ENCODE data around the gene ATP11B.

ATP11B gene

DNA sequence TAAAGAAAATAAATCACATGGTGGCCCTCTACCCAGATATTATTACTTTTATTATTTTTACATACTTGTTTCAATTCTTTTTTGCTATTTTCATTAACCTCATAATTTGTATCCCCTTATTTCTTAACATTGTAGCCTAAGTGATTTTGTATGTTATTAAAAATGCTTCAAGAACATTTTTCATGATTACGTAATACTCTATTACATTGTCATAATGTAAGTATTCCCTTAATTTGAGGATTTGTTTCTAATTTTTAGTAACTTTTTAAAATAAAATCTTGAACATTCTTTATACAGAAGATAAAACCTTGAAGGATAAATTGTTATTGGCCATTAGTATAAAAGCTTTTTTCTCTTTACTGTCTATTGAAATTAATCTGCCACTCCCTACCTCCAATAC lies 98.1 kb downstream of the ATP11B start:
- Mint-ChIP-seq H3K27me3 (ENCODE audit: low read depth, poor library complexity) (peaks cover 6% of the 10 kb centered on the region), H3K4me1 (no peaks in the 10 kb centered on the region), H3K4me3 (no peak overlapping the region), H3K36me3 (ENCODE audit: low read depth) (peaks cover 54% of the 10 kb centered on the region), H3K27ac (no peak overlapping the region), H3K9me3 (no peaks in the 10 kb centered on the region)
- DNase-seq = no peak
- no peak for TF ChIP-seq CTCF (IDR thresholded peaks at IDR 0.05)

DNA sequence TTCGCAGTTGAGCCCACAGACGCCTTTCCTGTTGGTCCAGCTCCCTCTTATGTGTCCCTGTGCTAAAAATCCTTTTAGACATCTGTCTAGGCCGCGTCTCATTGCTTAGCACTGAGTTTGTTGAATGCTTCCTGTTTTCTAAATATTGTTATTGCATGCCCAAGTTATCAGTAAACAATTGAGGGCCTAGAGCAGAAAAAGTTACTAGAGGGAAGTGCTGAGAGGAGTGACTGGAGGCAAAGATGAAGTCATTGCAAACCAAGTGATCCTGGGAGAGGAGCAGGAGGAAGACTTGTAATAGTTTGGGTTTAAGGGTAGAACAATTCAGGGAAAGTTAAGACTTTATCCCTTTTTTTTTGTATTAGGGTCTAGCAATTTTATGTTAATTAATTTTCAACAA lies 98.9 kb downstream of the ATP11B start:
- Mint-ChIP-seq H3K9me3 (no peaks in the 10 kb centered on the region), H3K27me3 (ENCODE audit: low read depth, poor library complexity) (peaks cover 6% of the 10 kb centered on the region), H3K27ac (peak overlapping the region; percentile 73), H3K4me3 (no peak overlapping the region), H3K4me1 (no peaks in the 10 kb centered on the region), H3K36me3 (ENCODE audit: low read depth) (peaks cover 49% of the 10 kb centered on the region)
- TF ChIP-seq CTCF (IDR thresholded peaks at IDR 0.05) = no peak
- no peak for DNase-seq

DNA sequence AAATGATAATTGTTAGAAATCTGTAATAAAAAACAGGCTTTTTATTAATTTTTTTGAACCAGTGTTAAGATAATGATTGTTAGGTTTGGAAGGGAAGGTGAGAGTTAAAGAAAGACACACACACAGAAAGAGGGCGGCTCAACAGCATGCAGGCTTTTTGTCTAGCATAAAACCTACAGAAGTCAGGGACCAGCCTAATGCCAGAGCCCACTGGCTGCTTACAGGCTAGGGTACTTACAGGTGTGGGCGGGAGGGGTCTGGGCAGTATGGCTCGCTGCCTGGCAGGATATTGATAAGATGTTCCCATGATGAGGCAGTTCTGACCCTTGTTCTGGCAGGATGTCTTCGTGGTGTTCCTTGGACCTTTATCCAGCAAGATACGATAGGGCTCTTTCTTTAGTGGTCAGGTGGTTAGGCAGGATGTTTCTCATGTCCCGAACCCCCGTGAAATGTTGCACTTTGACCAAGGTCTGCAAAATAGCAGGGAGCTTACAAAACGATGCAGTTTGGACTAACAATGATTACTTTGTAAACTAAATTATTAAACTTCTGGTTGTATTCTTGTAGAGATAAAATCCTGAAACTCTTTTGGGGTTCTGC lies 102.3 kb downstream of the ATP11B start:
- H3K4me3 Mint-ChIP-seq = no peak overlapping the region
- peaks cover 46% of the 10 kb centered on the region for H3K36me3 Mint-ChIP-seq (ENCODE audit: low read depth)
- peaks cover 6% of the 10 kb centered on the region for H3K27me3 Mint-ChIP-seq (ENCODE audit: low read depth, poor library complexity)
- H3K4me1 Mint-ChIP-seq = no peaks in the 10 kb centered on the region
- H3K9me3 Mint-ChIP-seq = no peaks in the 10 kb centered on the region
- no peak for TF ChIP-seq CTCF (IDR thresholded peaks at IDR 0.05)
- DNase-seq = no peak
- H3K27ac Mint-ChIP-seq = peak overlapping the region; percentile 55

GRCh38 chr3:182896553-182896952 lies 103.2 kb downstream of the ATP11B start:
- Mint-ChIP-seq H3K27me3 (ENCODE audit: low read depth, poor library complexity) (peaks cover 6% of the 10 kb centered on the region), H3K36me3 (ENCODE audit: low read depth) (peaks cover 37% of the 10 kb centered on the region), H3K4me3 (no peak overlapping the region), H3K4me1 (no peaks in the 10 kb centered on the region), H3K27ac (no peak overlapping the region), H3K9me3 (no peaks in the 10 kb centered on the region)
- no peak for DNase-seq
- TF ChIP-seq CTCF (IDR thresholded peaks at IDR 0.05) = no peak

DNA sequence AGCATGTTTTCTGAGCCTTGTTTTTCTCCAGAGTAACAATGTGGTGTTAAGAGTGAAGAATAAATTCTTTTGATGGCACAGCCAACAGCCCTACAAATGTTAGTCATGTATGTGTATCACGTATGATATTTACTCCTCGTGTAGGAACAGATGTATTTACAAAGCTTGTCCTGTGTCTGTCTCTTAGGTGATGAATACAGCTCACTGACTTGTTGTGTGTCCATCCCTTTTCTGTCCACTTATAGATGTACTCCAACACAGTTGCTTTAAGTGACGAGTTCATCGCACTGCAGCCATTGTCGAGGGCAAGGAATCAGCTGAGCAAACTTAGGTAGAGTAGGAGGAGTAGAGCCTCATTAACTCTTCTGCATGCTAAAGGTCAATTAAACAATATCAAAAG lies 108.9 kb downstream of the ATP11B start:
- Mint-ChIP-seq H3K27me3 (ENCODE audit: low read depth, poor library complexity) (peaks cover 3% of the 10 kb centered on the region), H3K4me1 (no peaks in the 10 kb centered on the region), H3K27ac (no peak overlapping the region), H3K4me3 (no peak overlapping the region), H3K36me3 (ENCODE audit: low read depth) (peaks cover 27% of the 10 kb centered on the region), H3K9me3 (no peaks in the 10 kb centered on the region)
- TF ChIP-seq CTCF (IDR thresholded peaks at IDR 0.05) = no peak
- DNase-seq = no peak

DNA sequence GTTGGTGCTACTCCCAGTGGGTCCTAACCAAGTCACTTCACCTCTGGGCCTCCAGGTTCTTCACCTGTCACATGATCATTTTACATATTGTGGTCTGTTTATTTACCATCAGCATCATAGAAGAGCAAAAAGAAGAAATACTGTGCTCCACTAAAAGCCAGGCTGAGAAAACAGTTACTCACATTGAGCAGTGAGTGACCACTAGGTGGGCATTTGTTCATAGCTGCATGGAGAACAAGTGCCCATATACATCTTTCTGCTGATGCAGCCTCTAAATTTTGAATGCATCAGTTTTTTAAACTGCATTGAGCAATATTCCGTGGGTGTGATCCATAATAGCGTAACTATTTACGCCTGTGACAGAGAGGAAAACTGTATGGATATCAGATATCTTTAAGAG lies 110.9 kb downstream of the ATP11B start:
- Mint-ChIP-seq H3K4me1 (no peaks in the 10 kb centered on the region), H3K4me3 (no peak overlapping the region), H3K27me3 (ENCODE audit: low read depth, poor library complexity) (peaks cover 3% of the 10 kb centered on the region), H3K27ac (no peak overlapping the region), H3K36me3 (ENCODE audit: low read depth) (peaks cover 27% of the 10 kb centered on the region), H3K9me3 (no peaks in the 10 kb centered on the region)
- no peak for DNase-seq
- peak; percentile 15 for TF ChIP-seq CTCF (IDR thresholded peaks at IDR 0.05)
